Endothelial cell of umbilical vein (primary cell): ENCODE measurements around the gene RALA. TPM values are rescaled to one million over a fixed set of nuclear protein-coding genes. Genes with fewer than 3 reads are reported as not detected.

ENCODE experiments used
- BruUV-seq: library from RNA; stranded (reverse); fragments of 400-500 nt; replicated peaks from 2 replicates; lab custom pipeline; 2021; lab: Mats Ljungman, UMichigan
- CTCF ChIA-PET: fragments of 300-600, 350-600 bp; sonication (Branson Sonifier 250); formaldehyde crosslinking; loops from one replicate; lab custom pipeline; 2021; ENCODE audit warnings: antibody characterized with exemption, inconsistent platforms; lab: Charles Lee
- POLR2A ChIA-PET: fragments of 300-600, 350-600 bp; sonication (Branson Sonifier 250); formaldehyde crosslinking; loops from one replicate; lab custom pipeline; 2021; ENCODE audit warnings: antibody characterized with exemption, inconsistent platforms; lab: Charles Lee
- DNase-seq: peaks from one replicate; pipeline ENCODE4 v3.0.0-alpha.2; 2011; ENCODE audit warnings: low read depth, low spot score
- FAIRE-seq: peaks from 2 replicates; lab custom pipeline; 2011; peaks lifted over from hg19 to GRCh38; lab: Jason Lieb, UNC
- H2AFZ ChIP-seq: 2 replicates; pipeline ENCODE4 v1.6.0; 2012; ENCODE audit warnings: low read depth, low read length, control low read depth, inconsistent platforms
- H3K27ac ChIP-seq: 2 replicates; pipeline ENCODE4 v1.5.1; 2011; ENCODE audit warnings: low read depth, mild to moderate bottlenecking, control low read depth, low read length, moderate library complexity; ENCODE audit not compliant: insufficient read depth
- H3K27me3 ChIP-seq, 2 experiments: 2 replicates each; pipeline versions ENCODE4 v1.6.0 to v1.6.1; 2011; ENCODE audit warnings: low read length in 2 of 2, mixed read lengths in 1 of 2; ENCODE audit not compliant: control insufficient read depth in 2 of 2, insufficient read depth in 2 of 2
- H3K36me3 ChIP-seq, 2 experiments: 2 replicates in 1 of 2; 3 replicates in 1 of 2; pipeline ENCODE4 v1.5.1; 2011; ENCODE audit warnings: low read length in 2 of 2, mild to moderate bottlenecking in 1 of 2, moderate library complexity in 1 of 2; ENCODE audit not compliant: control insufficient read depth in 2 of 2, insufficient read depth in 2 of 2; ENCODE audit errors: extremely low read depth in 1 of 2
- H3K4me1 ChIP-seq: 3 replicates; pipeline ENCODE4 v1.5.1; 2011; ENCODE audit warnings: mild to moderate bottlenecking, low read length; ENCODE audit not compliant: control insufficient read depth, insufficient read depth; ENCODE audit errors: extremely low read depth
- H3K4me2 ChIP-seq: 2 replicates; pipeline ENCODE4 v1.6.1; 2011; ENCODE audit warnings: low read length, control low read depth, mixed read lengths; ENCODE audit not compliant: insufficient read depth
- H3K4me3 ChIP-seq, 3 experiments: fragments of 200-600 bp in 1 of 3; sonication (generic), shearing (Covaris generic) in 1 of 3; replicated peaks in 1 of 3; 2 replicates each; pipeline ENCODE4 v1.5.1; 2011 to 2016; ENCODE audit warnings: control low read depth in 3 of 3, low read length in 3 of 3, mild to moderate bottlenecking in 2 of 3, inconsistent platforms in 1 of 3, low read depth in 1 of 3, moderate library complexity in 1 of 3; ENCODE audit not compliant: insufficient read depth in 1 of 3
- H3K79me2 ChIP-seq: 2 replicates; pipeline ENCODE4 v1.6.0; 2012; ENCODE audit warnings: low read length, inconsistent platforms; ENCODE audit not compliant: control insufficient read depth, insufficient read depth
- H3K9ac ChIP-seq: replicated peaks from 2 replicates; pipeline ENCODE3; 2011; ENCODE audit warnings: low read length, control low read depth; ENCODE audit not compliant: insufficient read depth; ENCODE audit errors: extremely low read depth
- H3K9me1 ChIP-seq: replicated peaks from 3 replicates; pipeline ENCODE4 v1.6.0; 2011; ENCODE audit warnings: mild to moderate bottlenecking, low read length; ENCODE audit not compliant: control insufficient read depth, insufficient read depth; ENCODE audit errors: extremely low read depth
- H3K9me3 ChIP-seq: replicated peaks from 2 replicates; pipeline ENCODE4 v1.5.1; 2012; ENCODE audit warnings: low read length, inconsistent platforms; ENCODE audit not compliant: control insufficient read depth, insufficient read depth
- H4K20me1 ChIP-seq: replicated peaks from 2 replicates; pipeline ENCODE3; 2011; ENCODE audit warnings: mild to moderate bottlenecking, low read length; ENCODE audit not compliant: control insufficient read depth, insufficient read depth; ENCODE audit errors: extremely low read depth
- CTCF ChIP-seq, 2 donors: IDR thresholded peaks; 1 replicate in 1 of 2; 2 replicates in 1 of 2; pipeline ENCODE4 v1.5.1; 2011; ENCODE audit warnings: low read length in 2 of 2, mild to moderate bottlenecking in 2 of 2, moderate library complexity in 2 of 2, control low read depth in 1 of 2, inconsistent platforms in 1 of 2, low read depth in 1 of 2; ENCODE audit not compliant: insufficient read depth in 1 of 2; ENCODE audit errors: extremely low read depth in 1 of 2
- EZH2 ChIP-seq: IDR thresholded peaks from 2 replicates; pipeline ENCODE4 v1.6.1; 2012; ENCODE audit warnings: borderline replicate concordance, low read depth, mild to moderate bottlenecking, moderate library complexity, low read length, inconsistent platforms; ENCODE audit not compliant: severe bottlenecking
- FOS ChIP-seq: IDR thresholded peaks from 2 replicates; pipeline ENCODE4 v1.6.1; 2011; ENCODE audit warnings: mild to moderate bottlenecking, low read length, moderate library complexity, borderline replicate concordance; ENCODE audit not compliant: insufficient read depth
- GATA2 ChIP-seq: IDR thresholded peaks from 2 replicates; pipeline ENCODE4 v1.7.0; 2011; ENCODE audit warnings: low read depth, mild to moderate bottlenecking, moderate library complexity, mixed read lengths, low read length; ENCODE audit not compliant: insufficient read length, insufficient read depth
- JUN ChIP-seq: IDR thresholded peaks from 2 replicates; pipeline ENCODE4 v1.6.1; 2011; ENCODE audit warnings: borderline replicate concordance, low read depth; ENCODE audit not compliant: insufficient read length, insufficient read depth
- MAX ChIP-seq: IDR thresholded peaks from 2 replicates; pipeline ENCODE4 v1.6.1; 2011; ENCODE audit not compliant: insufficient read depth, insufficient read length
- MYC ChIP-seq: IDR thresholded peaks from one replicate; pipeline ENCODE4 v1.6.1; 2011; ENCODE audit warnings: mild to moderate bottlenecking, low read depth, low read length
- POLR2A ChIP-seq: IDR thresholded peaks from 2 replicates; pipeline ENCODE4 v1.6.1; 2012; ENCODE audit warnings: low read depth, mild to moderate bottlenecking, control low read depth, low read length
- POLR2AphosphoS5 ChIP-seq: IDR thresholded peaks from 2 replicates; pipeline ENCODE4 v1.6.1; 2012; ENCODE audit warnings: low read depth, mild to moderate bottlenecking, control low read depth, low read length, moderate library complexity; ENCODE audit not compliant: insufficient read depth
- dilution Hi-C: fragments of 300-500 bp; cut with MboI; formaldehyde crosslinking; loops from one replicate; pipeline ENCODE4 v1.15.0; 2019; ENCODE audit warnings: low sequenced_read_pairs; ENCODE audit not compliant: extremely low pct_ligation_motif_present
- intact Hi-C: fragments of 100-400 bp; cut with micrococcal nuclease; formaldehyde crosslinking; loops from one replicate; pipeline ENCODE4 v1.10.0; 2022
- polyA plus RNA-seq, 4 experiments: library from polyadenylated mRNA; depleted of rRNA in 3 of 4; stranded (reverse) in 3 of 4; unstranded in 1 of 4; fragments of >200 nt; gene quantifications; 2 replicates each; pipeline versions ENCODE4 v1.2.1 to v1.2.3, GENCODE V29; 2011 to 2012; ENCODE audit warnings: missing spikeins in 1 of 4
- total RNA-seq: library from RNA; stranded (reverse); gene quantifications from 2 replicates; pipeline ENCODE4 v1.2.3, GENCODE V29; 2021

Gene RALA
- total and polyA plus RNA-seq, 2 donors (not counting 3 experiments of a cell fraction or from before 2014, with no cell fraction given): 91.1 to 191 TPM

GRCh38 chr7:39642896-39643295 lies 19.5 kb downstream of the RALA start:
- H3K4me1 ChIP-seq: peaks cover 33% of the 10 kb centered on the region
- H3K9me1 ChIP-seq: peaks cover 4% of the 10 kb centered on the region
- no peak overlapping the region for H2AFZ ChIP-seq
- FAIRE-seq: no peak
- peaks cover 0 to 2% of the 10 kb centered on the region in 2 experiments for H3K36me3 ChIP-seq
- H3K4me3 ChIP-seq: no peak overlapping the region
- dilution Hi-C loops: no loop called here
- CTCF ChIA-PET: interaction anchor here (0.8 to 4.3 kb wide), 4 partner anchors 8 to 82 kb away, joined by 3 to 23 read pairs (median 3); partner anchors contain the start of gene RALA
- no TSS peak for BruUV-seq
- no peak overlapping the region for H3K27ac ChIP-seq
- POLR2A ChIA-PET: no interaction called here
- no peak overlapping the region for H3K4me2 ChIP-seq
- DNase-seq: peak; percentile 71
- no peak for TF ChIP-seq EZH2
- TF ChIP-seq MYC: no peak
- TF ChIP-seq POLR2A: no peak
- no peak for TF ChIP-seq JUN
- no peak for TF ChIP-seq POLR2AphosphoS5
- no peak for TF ChIP-seq FOS
- no peak for TF ChIP-seq CTCF (IDR thresholded peaks at IDR 0.05; ENCODE audit: extremely low read depth in 1 of 2, insufficient read depth in 1 of 2, low read depth in 1 of 2, low read length in 2 of 2)
- TF ChIP-seq GATA2: no peak
- TF ChIP-seq MAX: no peak
- intact Hi-C loops: no loop called here
- H3K9ac ChIP-seq: no peak overlapping the region
- peaks cover 37% of the 10 kb centered on the region for H4K20me1 ChIP-seq
- no peaks in the 10 kb centered on the region for H3K27me3 ChIP-seq
- no peaks in the 10 kb centered on the region for H3K9me3 ChIP-seq
- peaks cover 100% of the 10 kb centered on the region for H3K79me2 ChIP-seq
